BE2C (cell line): ENCODE measurements around the gene TTC34.

Source experiments
- DNase-seq: peaks from one replicate; pipeline ENCODE4 v3.0.0-alpha.2; 2020
- H3K27me3 ChIP-seq: fragments of 250-450 bp; sonication (Bioruptor Pico); 2 replicates; pipeline ENCODE4 v1.5.1; 2020; ENCODE audit warnings: mild to moderate bottlenecking
- H3K36me3 ChIP-seq: fragments of 250-450 bp; sonication (Bioruptor Pico); 2 replicates; pipeline ENCODE4 v1.5.1; 2020; ENCODE audit warnings: mild to moderate bottlenecking
- H3K4me1 ChIP-seq: fragments of 250-450 bp; sonication (Bioruptor Pico); 2 replicates; pipeline ENCODE4 v1.5.1; 2020
- H3K4me3 ChIP-seq: 2 replicates; pipeline ENCODE4 v1.5.1; 2011; ENCODE audit warnings: low read depth, low read length
- H3K9me3 ChIP-seq: fragments of 250-450 bp; sonication (Bioruptor Pico); 2 replicates; pipeline ENCODE4 v1.5.1; 2020
- TF ChIP-seq, protein P1 (sequence below): IDR thresholded peaks from 2 replicates; pipeline ENCODE4 v1.5.1; 2012; ENCODE audit warnings: mild to moderate bottlenecking, low read depth, low read length

TTC34 gene

DNA sequence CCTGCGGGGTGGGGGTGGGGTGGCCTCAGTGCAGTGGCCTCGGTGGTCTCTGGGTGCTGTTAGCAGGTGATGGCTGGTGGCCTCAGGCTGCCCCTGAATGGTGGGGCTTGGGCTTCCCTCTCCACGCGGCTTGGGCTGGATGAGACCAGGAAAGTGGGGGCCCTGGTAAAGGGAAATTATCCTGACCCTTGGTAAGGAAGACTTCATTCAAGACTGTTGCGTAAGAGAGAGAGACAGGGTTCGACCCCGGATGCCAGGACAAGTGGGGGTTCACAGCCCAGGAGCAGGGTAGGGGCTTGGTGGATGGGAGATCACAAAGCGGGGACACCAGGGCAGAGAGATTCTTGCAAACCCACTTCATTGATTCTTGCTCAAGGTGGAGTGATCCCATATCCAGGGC is 5.5 kb upstream of the TTC34 start:
- no peaks in the 10 kb centered on the region for H3K36me3 ChIP-seq
- H3K4me1 ChIP-seq, result no peaks in the 10 kb centered on the region
- TF ChIP-seq, protein P1, sequence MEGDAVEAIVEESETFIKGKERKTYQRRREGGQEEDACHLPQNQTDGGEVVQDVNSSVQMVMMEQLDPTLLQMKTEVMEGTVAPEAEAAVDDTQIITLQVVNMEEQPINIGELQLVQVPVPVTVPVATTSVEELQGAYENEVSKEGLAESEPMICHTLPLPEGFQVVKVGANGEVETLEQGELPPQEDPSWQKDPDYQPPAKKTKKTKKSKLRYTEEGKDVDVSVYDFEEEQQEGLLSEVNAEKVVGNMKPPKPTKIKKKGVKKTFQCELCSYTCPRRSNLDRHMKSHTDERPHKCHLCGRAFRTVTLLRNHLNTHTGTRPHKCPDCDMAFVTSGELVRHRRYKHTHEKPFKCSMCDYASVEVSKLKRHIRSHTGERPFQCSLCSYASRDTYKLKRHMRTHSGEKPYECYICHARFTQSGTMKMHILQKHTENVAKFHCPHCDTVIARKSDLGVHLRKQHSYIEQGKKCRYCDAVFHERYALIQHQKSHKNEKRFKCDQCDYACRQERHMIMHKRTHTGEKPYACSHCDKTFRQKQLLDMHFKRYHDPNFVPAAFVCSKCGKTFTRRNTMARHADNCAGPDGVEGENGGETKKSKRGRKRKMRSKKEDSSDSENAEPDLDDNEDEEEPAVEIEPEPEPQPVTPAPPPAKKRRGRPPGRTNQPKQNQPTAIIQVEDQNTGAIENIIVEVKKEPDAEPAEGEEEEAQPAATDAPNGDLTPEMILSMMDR, result no peak
- H3K27me3 ChIP-seq, result peaks cover 18% of the 10 kb centered on the region
- no peak overlapping the region for H3K4me3 ChIP-seq
- DNase-seq, result no peak
- no peaks in the 10 kb centered on the region for H3K9me3 ChIP-seq

DNA sequence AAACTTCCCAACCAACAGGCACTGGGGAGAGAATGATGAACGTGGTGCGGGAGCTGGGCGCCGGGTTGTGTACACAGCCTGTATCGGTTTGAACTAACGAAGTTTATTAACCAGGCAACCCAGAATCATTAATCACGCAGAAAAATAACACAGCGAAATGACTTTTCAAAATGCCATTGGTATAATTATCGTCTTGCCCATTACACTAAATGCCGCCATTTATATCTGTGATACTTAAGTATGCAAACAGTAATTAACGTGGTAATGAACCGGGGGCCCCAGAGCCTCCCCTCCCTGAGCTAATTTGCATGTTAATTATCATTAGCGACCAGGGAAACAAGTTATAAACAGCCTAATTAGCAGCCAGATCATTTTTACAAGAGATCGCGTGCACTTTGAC is 5.1 kb upstream of the TTC34 start:
- DNase-seq, result no peak
- peaks cover 18% of the 10 kb centered on the region for H3K27me3 ChIP-seq
- H3K4me3 ChIP-seq, result no peak overlapping the region
- TF ChIP-seq, protein P1, result no peak
- H3K9me3 ChIP-seq, result no peaks in the 10 kb centered on the region
- no peaks in the 10 kb centered on the region for H3K4me1 ChIP-seq
- H3K36me3 ChIP-seq, result no peaks in the 10 kb centered on the region

DNA sequence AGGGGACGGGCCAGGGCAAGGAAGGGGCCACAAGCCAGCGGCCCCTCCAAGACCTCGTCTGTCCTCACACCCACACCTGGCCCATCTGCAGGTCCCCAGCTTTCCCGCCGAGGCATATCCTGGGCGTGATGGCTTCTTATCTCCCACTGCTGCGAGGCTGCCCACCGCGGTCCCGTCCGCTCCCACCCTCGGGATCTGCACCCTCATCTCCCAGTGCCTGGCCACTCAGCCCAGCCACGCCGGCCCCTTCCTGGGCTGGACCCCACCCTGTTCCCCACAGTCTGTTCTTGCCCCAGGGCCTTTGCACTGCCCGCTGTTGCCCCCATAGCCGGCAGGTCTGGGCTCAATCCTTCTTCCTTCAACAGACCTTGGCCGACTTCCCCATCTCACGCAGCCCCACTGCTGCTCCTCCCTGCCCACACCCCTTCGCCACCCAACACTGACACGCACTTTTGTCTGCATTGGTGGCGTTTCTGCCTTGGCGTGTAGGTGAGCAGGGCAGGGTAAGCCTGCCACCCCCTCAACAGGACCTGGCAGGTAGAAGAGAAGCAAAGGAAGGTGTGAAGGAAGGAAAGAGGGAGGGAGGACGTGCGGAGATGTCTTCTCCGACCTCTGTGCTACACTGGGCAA is 4.4 kb upstream of the TTC34 start:
- H3K9me3 ChIP-seq, result no peaks in the 10 kb centered on the region
- H3K4me3 ChIP-seq, result no peak overlapping the region
- peaks cover 18% of the 10 kb centered on the region for H3K27me3 ChIP-seq
- DNase-seq, result no peak
- H3K36me3 ChIP-seq, result no peaks in the 10 kb centered on the region
- H3K4me1 ChIP-seq, result no peaks in the 10 kb centered on the region
- TF ChIP-seq, protein P1, result no peak

DNA sequence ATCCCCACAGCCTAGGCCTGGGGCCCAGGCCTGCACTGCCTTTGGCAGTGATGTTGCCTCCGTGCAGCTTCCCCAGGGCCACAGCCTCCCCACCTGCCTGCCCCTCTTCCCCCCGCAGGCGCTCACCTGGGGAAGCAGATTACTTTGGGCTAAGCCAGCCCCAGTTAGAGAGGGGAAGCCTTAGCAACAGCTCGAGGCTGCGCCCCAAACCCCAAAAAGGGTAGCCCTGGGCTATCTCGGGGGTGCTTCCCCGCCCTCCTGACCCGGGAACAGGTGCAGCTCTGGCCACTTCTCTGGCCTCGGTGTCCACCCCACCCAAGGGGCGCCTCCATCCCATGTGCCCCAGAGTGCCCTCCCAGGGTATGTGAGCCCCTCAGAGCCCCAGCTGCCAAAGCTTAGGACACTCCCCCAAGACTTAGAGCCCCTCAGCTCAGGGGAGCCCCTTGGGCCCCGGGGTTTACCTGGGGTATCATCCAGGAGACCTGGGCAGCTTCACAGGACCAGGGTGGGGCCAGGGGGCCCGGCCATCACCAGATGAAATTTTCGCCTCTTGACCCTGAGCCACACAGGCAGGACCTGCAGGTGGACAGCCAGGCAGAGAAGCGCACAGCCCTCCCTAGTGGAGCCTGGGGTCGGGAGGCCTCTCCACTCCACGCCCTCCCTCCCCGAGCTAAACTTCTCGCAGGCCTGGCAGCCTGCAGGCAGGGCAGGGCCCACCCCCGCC is 3.3 kb upstream of the TTC34 start:
- no peak for DNase-seq
- peaks cover 18% of the 10 kb centered on the region for H3K27me3 ChIP-seq
- TF ChIP-seq, protein P1, result no peak
- H3K9me3 ChIP-seq, result no peaks in the 10 kb centered on the region
- H3K4me3 ChIP-seq, result no peak overlapping the region
- no peaks in the 10 kb centered on the region for H3K36me3 ChIP-seq
- no peaks in the 10 kb centered on the region for H3K4me1 ChIP-seq

DNA sequence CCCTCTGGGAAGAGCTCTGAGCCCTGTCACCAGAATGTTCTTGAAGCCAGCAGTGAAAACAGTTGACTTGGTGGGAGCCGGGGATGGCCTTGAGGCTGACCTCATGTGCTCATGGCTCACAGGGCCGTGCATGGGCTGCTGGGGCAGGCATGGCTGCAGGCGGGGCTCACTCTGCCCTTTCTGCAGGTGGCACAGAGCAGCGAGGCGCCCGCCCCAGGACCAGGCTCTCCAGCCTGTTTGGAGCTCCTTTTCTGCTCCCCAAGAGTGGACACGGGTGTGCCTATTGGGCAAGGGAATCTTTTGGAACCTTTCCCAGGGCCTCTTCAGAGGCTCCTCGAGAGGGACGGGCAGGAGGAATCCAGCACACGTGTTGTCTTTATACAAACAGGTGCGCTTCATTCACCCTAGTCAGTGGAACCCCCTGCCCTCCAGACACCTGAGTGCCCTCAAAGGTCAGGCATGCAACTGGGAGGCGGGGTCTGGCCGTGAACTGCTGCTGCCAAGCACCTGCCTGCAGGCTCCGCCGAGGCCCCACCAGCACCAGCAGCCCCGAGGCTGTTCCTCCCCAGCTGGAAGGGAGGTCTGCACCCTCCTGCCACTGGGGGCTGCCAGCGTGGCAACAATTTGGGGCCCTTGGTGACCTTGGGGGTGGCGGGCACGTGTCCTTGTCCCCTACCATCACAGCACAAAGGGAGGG is 2.6 kb upstream of the TTC34 start:
- no peaks in the 10 kb centered on the region for H3K36me3 ChIP-seq
- H3K4me3 ChIP-seq, result no peak overlapping the region
- TF ChIP-seq, protein P1, result no peak
- H3K27me3 ChIP-seq, result peaks cover 18% of the 10 kb centered on the region
- no peaks in the 10 kb centered on the region for H3K4me1 ChIP-seq
- no peak for DNase-seq
- H3K9me3 ChIP-seq, result no peaks in the 10 kb centered on the region
